Stomach smooth muscle (tissue), 2 donors: ENCODE results near the gene PJA1.

Experiments used
- H3K27ac ChIP-seq: one replicate; pipeline ENCODE4 v1.7.0; 2013; ENCODE audit warnings: mild to moderate bottlenecking, low read length, inconsistent platforms
- H3K27me3 ChIP-seq, 2 donors: one replicate each; pipeline ENCODE4 v1.7.0; 2013; ENCODE audit warnings: low read length in 2 of 2; ENCODE audit not compliant: insufficient read depth in 2 of 2, control insufficient read depth in 1 of 2
- H3K36me3 ChIP-seq, 2 donors: one replicate each; pipeline ENCODE4 v1.7.0; 2013; ENCODE audit warnings: low read length in 2 of 2; ENCODE audit not compliant: control insufficient read depth in 2 of 2, insufficient read depth in 2 of 2
- H3K4me1 ChIP-seq: one replicate; pipeline ENCODE4 v1.7.0; 2013; ENCODE audit warnings: low read length; ENCODE audit not compliant: control insufficient read depth, insufficient read depth
- H3K4me3 ChIP-seq, 2 donors: one replicate each; pipeline ENCODE4 v1.7.0; 2013; ENCODE audit warnings: low read length in 2 of 2
- H3K9ac ChIP-seq, 2 donors: one replicate each; pipeline ENCODE4 v1.7.0; 2013; ENCODE audit warnings: low read length in 2 of 2, mild to moderate bottlenecking in 1 of 2
- H3K9me3 ChIP-seq, 2 donors: one replicate each; pipeline ENCODE4 v1.7.0; 2013; ENCODE audit warnings: low read length in 2 of 2; ENCODE audit not compliant: control insufficient read depth in 2 of 2
- donor health status: healthy.
- donor health status: Pancreatic carcinoma.

Gene PJA1

GRCh38 chrX:69172937-69173336 lies 7.7 kb upstream of the PJA1 start:
- Histone ChIP-seq H3K27ac (no peak overlapping the region), H3K9me3 (peaks cover 0 to 4% of the 10 kb centered on the region in 2 donors), H3K4me3 (no peak overlapping the region), H3K9ac (no peak overlapping the region), H3K27me3 (peaks cover 0 to 12% of the 10 kb centered on the region in 2 donors), H3K4me1 (no peaks in the 10 kb centered on the region), H3K36me3 (no peaks in the 10 kb centered on the region)

DNA sequence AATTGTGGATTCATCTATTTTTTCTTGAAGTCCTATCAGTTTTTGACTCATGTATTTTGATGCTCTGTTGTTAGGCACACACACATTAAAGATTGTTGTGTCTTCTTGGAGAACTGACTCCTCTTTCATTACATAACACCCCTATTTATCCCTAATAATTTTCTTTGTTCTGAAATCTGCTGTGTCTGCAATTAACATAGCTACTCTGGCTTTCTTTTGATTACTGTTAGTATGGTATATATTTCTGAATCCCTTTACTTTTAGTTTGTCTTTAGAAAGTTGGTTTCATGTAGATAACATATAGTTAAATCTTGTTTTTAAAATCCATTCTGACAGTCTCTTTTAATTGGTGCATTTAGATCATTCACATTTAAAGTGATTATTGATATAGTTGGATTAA lies 5.1 kb upstream of the PJA1 start:
- H3K36me3 ChIP-seq = no peaks in the 10 kb centered on the region
- no peak overlapping the region for H3K9ac ChIP-seq
- no peak overlapping the region for H3K27ac ChIP-seq
- H3K9me3 ChIP-seq = peaks cover 0 to 2% of the 10 kb centered on the region in 2 donors
- H3K4me1 ChIP-seq = no peaks in the 10 kb centered on the region
- no peak overlapping the region for H3K4me3 ChIP-seq
- peaks cover 0 to 4% of the 10 kb centered on the region in 2 donors for H3K27me3 ChIP-seq

GRCh38 chrX:69163936-69164741 lies 1.1 kb downstream of the PJA1 start:
- no peaks in the 10 kb centered on the region for H3K9me3 ChIP-seq
- peaks cover 11% of the 10 kb centered on the region for H3K4me1 ChIP-seq
- no peak overlapping the region for H3K9ac ChIP-seq
- peaks cover 0 to 9% of the 10 kb centered on the region in 2 donors for H3K27me3 ChIP-seq
- peaks cover 4 to 9% of the 10 kb centered on the region in 2 donors for H3K36me3 ChIP-seq
- peak overlapping the region; percentile 74 to 76 for H3K4me3 ChIP-seq
- no peak overlapping the region for H3K27ac ChIP-seq

- no peak overlapping the region for H3K9ac ChIP-seq
- H3K9me3 ChIP-seq = no peaks in the 10 kb centered on the region
- H3K27me3 ChIP-seq = peaks cover 0 to 9% of the 10 kb centered on the region in 2 donors
- H3K36me3 ChIP-seq = peaks cover 4 to 9% of the 10 kb centered on the region in 2 donors
- no peak overlapping the region for H3K27ac ChIP-seq
- H3K4me1 ChIP-seq = peaks cover 19% of the 10 kb centered on the region
- no peak overlapping the region for H3K4me3 ChIP-seq
These were observed 2.8 kb downstream of the PJA1 start for GRCh38 chrX:69162361-69162865.

DNA sequence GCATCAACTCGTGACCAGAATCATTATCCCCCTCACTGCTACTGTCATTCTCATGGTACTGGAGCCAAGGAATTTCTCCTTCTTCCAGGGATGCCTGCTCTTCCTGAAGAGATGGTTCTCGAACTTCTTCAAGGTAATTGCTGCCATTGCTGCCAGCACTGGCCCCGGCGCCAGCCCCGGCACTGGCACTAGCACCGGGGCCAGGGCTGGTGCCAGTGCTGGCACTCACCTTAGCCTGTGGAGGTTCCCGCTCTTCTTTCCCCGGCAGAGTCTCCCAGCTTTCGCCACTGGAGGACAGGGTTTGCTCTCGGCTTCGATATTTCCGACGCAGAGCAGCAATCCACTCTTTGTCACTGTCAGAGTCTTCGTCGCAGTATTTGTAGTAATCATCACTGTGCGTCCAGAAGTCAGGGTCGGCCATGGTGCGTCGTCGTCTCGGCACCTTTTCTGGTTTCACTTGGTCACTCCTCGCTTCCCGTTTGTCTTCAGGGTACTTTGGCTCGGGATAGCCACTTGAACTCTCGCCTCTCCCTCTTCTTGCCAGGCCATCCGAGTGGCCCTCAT lies 3.4 kb downstream of the PJA1 start:
- H3K4me3 ChIP-seq = no peak overlapping the region
- no peak overlapping the region for H3K9ac ChIP-seq
- H3K27ac ChIP-seq = no peak overlapping the region
- H3K9me3 ChIP-seq = no peaks in the 10 kb centered on the region
- peaks cover 4 to 9% of the 10 kb centered on the region in 2 donors for H3K36me3 ChIP-seq
- peaks cover 19% of the 10 kb centered on the region for H3K4me1 ChIP-seq
- peaks cover 0 to 9% of the 10 kb centered on the region in 2 donors for H3K27me3 ChIP-seq

GRCh38 chrX:69161371-69161770 lies 3.9 kb downstream of the PJA1 start:
- H3K36me3 ChIP-seq = peaks cover 4 to 9% of the 10 kb centered on the region in 2 donors
- no peak overlapping the region for H3K4me3 ChIP-seq
- peaks cover 19% of the 10 kb centered on the region for H3K4me1 ChIP-seq
- H3K27ac ChIP-seq = no peak overlapping the region
- no peaks in the 10 kb centered on the region for H3K9me3 ChIP-seq
- H3K27me3 ChIP-seq = peaks cover 0 to 11% of the 10 kb centered on the region in 2 donors
- no peak overlapping the region for H3K9ac ChIP-seq

GRCh38 chrX:69158166-69158980 lies 6.9 kb downstream of the PJA1 start:
- H3K27ac ChIP-seq = no peak overlapping the region
- H3K4me3 ChIP-seq = no peak overlapping the region
- peaks cover 11% of the 10 kb centered on the region for H3K4me1 ChIP-seq
- no peaks in the 10 kb centered on the region for H3K9me3 ChIP-seq
- peaks cover 0 to 16% of the 10 kb centered on the region in 2 donors for H3K27me3 ChIP-seq
- no peak overlapping the region for H3K9ac ChIP-seq
- H3K36me3 ChIP-seq = peaks cover 4 to 9% of the 10 kb centered on the region in 2 donors

- H3K36me3 ChIP-seq = peaks cover 0 to 8% of the 10 kb centered on the region in 2 donors
- H3K4me1 ChIP-seq = peaks cover 11% of the 10 kb centered on the region
- peaks cover 0 to 14% of the 10 kb centered on the region in 2 donors for H3K27me3 ChIP-seq
- no peak overlapping the region for H3K9ac ChIP-seq
- no peak overlapping the region for H3K4me3 ChIP-seq
- no peaks in the 10 kb centered on the region for H3K9me3 ChIP-seq
- no peak overlapping the region for H3K27ac ChIP-seq
These were observed 8.6 kb downstream of the PJA1 start for GRCh38 chrX:69156638-69157037.

DNA sequence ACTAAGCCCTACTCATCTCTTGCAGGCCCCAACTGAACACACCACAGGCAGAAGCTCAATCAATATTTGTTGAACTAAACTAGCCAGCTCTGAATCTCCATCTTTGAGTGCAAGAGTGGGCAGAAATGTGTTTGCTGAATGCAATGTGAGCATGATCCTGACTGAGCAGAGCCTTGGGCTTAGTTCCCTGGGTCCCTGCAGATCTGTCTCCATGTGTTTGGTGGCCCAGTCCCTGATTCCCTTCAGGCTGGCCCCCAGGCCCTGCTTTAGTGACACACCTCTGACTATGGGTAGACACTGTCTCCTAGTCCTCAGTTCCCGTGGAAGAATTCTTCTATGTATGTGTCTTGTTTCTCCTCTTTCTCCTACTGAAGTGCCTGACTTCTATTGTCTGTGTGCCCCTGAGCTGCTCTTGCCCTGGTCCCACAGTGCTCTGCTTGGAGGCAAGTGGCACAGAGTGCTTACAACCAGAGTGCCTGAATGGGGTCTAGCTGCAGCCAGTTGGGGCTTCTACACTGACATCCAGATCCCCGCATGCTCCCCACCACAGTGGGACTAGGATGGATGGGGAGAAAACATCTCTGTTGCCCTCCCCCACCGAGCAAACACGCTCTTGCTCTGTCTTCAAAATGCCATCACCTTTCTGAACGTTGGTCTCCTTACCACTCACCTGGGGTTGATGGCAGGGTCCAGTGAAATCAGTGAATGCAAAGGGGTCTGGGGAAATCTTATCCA lies 9.3 kb downstream of the PJA1 start:
- Histone ChIP-seq H3K9ac (no peak overlapping the region), H3K9me3 (no peaks in the 10 kb centered on the region), H3K4me3 (no peak overlapping the region), H3K36me3 (peaks cover 0 to 5% of the 10 kb centered on the region in 2 donors), H3K27me3 (peaks cover 0 to 17% of the 10 kb centered on the region in 2 donors), H3K27ac (no peak overlapping the region), H3K4me1 (peaks cover 11% of the 10 kb centered on the region)

DNA sequence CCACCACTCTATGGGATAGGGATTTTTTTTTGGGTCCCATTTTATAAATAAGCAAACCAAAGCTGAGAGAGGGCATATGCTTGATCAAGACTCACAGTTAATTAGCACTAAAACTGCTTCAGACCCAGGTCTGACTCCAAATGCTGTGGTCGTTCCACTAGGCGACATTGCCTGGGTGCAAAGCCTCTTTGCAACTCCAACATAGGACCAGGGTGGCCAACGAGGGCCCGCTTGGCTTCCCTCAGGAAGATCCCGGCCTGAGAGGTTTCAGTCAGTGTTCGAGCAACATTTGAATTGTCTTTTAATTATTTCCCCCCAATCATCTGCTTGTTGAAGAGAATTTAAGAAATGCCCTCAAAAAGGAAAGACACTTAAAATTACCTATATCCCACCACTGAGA lies 11.2 kb downstream of the PJA1 start:
- H3K36me3 ChIP-seq = no peaks in the 10 kb centered on the region
- H3K4me1 ChIP-seq = peaks cover 11% of the 10 kb centered on the region
- no peak overlapping the region for H3K4me3 ChIP-seq
- peaks cover 0 to 19% of the 10 kb centered on the region in 2 donors for H3K27me3 ChIP-seq
- no peak overlapping the region for H3K27ac ChIP-seq
- H3K9ac ChIP-seq = no peak overlapping the region
- H3K9me3 ChIP-seq = no peaks in the 10 kb centered on the region
